HEK293 (cell line): ENCODE results near the gene PHETA1.
A peak's percentile ranks its signal among the peaks of the same experiment; 100 is the strongest.

Source experiments
- CTCF ChIP-seq: fragments of 450-650 bp; formaldehyde crosslinking; IDR thresholded peaks from 2 replicates; pipeline ENCODE4 v1.5.1; 2016; ENCODE audit warnings: missing biosample characterization, missing genetic modification characterization
- PRDM1 ChIP-seq: fragments of 450-650 bp; formaldehyde crosslinking; IDR thresholded peaks from 2 replicates; pipeline ENCODE4; 2016; ENCODE audit warnings: missing biosample characterization, missing genetic modification characterization
- ZBTB20 ChIP-seq: fragments of 450-650 bp; formaldehyde crosslinking; IDR thresholded peaks from 2 replicates; pipeline ENCODE4 v1.5.1; 2016; ENCODE audit warnings: missing biosample characterization, missing genetic modification characterization
- ZNF302 ChIP-seq: fragments of 450-650 bp; formaldehyde crosslinking; IDR thresholded peaks from 2 replicates; pipeline ENCODE4 v1.5.1; 2016; ENCODE audit warnings: missing biosample characterization, missing genetic modification characterization, low read depth

DNA sequence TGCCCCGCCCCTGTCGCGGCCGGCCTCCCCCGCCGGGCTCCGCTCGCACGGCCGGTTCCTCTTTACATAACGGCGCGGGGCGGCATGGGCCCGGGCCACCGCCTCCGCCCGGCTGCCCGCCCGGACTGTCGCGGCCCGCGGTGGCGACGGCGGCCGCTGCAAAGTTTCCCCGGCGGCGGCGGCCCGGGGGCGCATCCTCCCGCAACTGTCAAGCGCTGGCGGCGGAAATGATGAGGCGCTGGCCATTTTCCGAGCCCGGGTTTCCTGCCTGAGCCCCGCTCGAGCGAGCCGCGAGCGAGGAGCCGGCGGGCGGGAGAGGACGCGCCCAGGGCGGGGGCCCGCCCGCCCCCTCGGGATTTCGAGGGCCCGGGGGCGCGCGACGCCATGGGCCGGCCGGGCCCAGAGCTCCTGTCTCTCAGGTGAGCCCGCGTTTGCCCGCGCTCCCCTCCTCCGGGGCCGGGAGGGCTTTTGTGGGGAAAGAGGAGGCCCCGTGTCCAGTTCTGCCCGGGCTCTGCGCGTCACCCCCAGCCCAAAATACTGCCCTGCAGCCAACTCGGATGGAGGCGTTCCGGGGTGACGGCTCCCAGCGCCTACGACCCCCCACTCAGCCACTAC lies 37.1 kb upstream of the PHETA1 start, which contains the start of gene SH2B3:
- TF ChIP-seq PRDM1 (tag by site-specific recombination), result no peak
- TF ChIP-seq ZBTB20 (tag by site-specific recombination), result peak; percentile 32; the same call in 1 of the 2 replicates
- TF ChIP-seq ZNF302 (tag by site-specific recombination), result no peak
- no peak for TF ChIP-seq CTCF (tag by site-specific recombination)
